Muscle of arm (tissue), 12 donors: ENCODE measurements around the gene B3GALT5. TPM values are rescaled to one million over a fixed set of nuclear protein-coding genes. Genes with fewer than 3 reads are reported as not detected.

Experiments
- DNase-seq: peaks from one replicate; pipeline ENCODE4 v3.0.0-alpha.2; 2013
- polyA plus RNA-seq, 12 donors: library from polyadenylated mRNA; unstranded; fragments of 120-200 nt; gene quantifications; one replicate each; pipeline ENCODE4 v1.2.1, GENCODE V29; 2013; ENCODE audit not compliant: insufficient read length in 12 of 12

Gene B3GALT5
- polyA plus RNA-seq, 12 donors: 0.15 to 2.9 (median 0.33) TPM; not detected in 1

- DNase-seq: no peak
Observed at GRCh38 chr21:39602793-39603192, 9.9 kb upstream of the B3GALT5 start.

DNA sequence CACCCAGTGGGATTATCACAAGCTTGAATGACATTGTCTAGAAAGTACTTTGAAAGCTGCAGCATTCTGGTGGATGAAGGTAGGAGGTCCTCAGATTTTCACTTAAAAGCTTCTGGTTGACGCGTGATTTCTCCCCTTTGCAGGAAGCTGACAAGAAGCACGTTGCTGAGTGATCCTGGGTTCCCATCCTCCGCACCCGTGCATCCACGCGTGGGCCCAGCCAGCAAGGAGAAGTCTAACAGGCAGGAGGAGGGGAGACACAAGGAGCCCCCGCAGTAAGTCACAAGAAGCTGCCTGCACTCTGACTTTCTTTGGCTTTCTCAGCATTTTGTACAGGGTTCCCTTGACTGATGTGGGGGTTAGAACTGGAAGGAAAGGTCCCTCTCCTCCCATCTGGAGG, 7.8 kb upstream of the B3GALT5 start:
- no peak for DNase-seq

- no peak for DNase-seq
Observed at GRCh38 chr21:39610703-39611102, 2.0 kb upstream of the B3GALT5 start.

GRCh38 chr21:39611551-39612190, 1.1 kb upstream of the B3GALT5 start:
- DNase-seq: no peak

- DNase-seq: no peak
Observed at GRCh38 chr21:39613041-39613934, 548 bp downstream of the B3GALT5 start.

- no peak for DNase-seq
Observed at GRCh38 chr21:39616211-39616772, 3.6 kb downstream of the B3GALT5 start.

- no peak for DNase-seq
Observed at GRCh38 chr21:39620856-39621255, 8.1 kb downstream of the B3GALT5 start.

DNA sequence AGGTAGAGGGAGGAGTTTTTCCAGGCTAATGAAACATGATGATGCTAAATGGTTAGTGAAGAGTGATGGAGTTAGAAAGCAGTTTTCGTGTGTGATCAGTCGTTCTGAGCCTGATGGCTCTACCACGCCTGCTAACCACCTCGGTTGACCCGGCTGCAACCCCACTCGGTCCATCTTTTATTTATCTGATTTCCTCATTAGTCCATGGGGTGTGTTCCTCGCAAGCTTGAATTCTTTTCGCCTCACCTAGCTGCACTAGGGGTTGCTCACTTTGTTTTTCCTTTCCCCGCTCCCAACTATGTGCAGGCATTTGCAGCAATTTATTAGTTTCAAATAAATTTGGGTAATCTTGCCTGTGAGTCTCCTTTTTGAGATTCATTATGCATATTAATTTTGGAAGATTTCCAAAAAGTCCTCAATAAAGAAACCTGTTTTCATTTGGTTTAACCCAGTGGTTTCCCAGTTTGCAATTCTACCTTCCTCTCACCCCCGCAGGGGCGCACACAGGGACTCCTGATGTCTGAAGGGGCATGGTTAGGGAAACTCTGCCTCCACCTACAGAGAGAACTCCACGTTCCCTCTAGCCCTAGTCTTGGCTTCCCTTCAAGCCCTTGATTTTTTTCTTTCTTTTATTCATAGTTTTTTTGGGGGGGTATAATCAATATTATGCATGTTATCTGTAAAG, 12.6 kb downstream of the B3GALT5 start:
- DNase-seq: no peak

DNA sequence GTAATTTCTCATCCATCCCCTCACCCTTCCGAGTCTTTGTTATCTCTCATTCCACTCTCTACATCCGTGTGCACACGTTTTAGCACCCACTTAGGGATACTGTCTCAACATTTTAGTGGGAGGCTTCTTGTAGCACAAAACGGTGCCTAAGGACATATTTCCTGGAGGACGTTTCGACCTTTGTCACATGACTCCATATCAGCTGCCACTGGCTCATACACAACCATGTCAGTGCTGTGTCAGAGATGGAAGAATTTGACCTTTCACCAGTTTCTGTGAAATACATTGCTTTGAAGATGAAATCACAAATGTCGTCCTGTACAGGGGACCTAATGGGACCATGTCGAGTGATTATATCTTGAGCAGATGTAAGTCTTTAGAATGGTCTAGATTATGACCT, 15.6 kb downstream of the B3GALT5 start:
- no peak for DNase-seq

- no peak for DNase-seq
Observed at GRCh38 chr21:39630191-39630591, 17.5 kb downstream of the B3GALT5 start.

GRCh38 chr21:39630827-39631226, 18.1 kb downstream of the B3GALT5 start:
- no peak for DNase-seq

DNA sequence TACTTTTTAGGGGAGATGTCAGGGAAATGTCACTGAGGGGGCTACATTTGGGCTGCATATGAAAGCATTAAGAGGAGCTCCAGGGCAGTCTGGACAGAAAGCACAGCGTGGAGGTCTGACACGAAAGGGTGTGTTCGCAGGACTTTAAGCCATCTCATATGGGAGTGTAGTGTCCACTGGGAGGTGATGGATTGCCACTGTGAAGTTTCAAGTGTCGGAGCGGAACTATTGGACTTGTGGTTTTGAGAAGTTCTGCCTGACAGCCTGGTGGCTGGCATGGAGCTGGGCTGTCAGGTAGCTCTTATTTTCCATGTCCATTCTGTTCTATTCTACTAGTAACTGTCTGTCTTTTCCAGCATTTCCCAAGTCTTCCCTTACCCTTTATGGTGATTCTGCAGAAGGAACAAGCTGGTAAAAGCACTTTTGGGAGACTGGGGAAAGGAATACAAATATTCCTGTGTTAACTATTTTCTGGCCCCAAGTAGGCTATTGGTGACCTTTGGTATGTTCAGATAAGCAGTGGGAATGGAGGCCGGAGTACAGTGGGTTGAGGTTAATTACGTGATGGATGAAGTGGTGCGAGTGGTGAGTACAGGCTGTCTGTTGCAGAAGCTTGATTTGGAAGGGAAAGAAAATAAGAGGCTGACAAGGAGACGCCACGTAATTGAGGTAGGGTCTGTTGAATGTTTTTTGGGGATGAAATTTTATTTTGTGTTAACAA, 19.3 kb downstream of the B3GALT5 start:
- no peak for DNase-seq

- DNase-seq: no peak
Observed at GRCh38 chr21:39632796-39633442, 20.2 kb downstream of the B3GALT5 start.

DNA sequence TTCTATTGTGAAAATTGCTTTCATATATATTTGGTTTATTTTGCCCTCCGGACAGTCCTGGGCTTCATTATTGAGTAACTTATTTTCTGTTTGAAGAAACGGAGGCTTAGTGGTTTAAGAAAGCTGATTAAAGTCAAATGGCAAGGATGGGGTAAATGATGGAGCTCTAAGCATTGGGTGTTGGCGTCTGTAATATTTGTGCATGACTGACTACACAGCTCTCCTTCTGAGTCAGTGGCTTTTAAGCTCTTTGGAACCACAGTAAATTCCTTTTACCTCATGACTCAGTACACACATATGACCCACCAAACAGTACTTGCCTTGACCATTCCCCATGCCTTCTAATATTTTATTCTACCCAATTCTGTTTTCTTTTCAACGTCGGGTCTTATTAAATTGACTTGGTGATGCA, 21.0 kb downstream of the B3GALT5 start:
- no peak for DNase-seq

DNA sequence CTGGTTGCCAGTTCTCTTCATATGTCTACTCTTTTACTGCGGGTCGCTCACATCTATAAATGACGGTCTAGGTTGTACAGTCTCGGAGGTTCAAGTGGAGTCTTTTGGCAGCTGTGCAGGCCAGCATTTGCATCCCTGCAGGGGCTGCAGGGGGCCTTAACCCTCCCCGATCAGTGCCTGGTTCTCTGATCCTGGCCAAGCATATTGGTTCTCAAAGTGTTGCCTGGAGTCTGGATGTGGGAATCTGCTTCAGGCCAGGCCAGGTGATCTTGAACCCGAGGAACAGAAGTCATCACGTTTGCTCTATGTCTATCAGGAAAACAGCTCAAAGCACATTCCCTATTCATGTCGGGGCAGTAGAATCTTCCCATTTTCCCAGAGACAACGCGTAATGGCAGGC, 21.8 kb downstream of the B3GALT5 start:
- DNase-seq: no peak

DNA sequence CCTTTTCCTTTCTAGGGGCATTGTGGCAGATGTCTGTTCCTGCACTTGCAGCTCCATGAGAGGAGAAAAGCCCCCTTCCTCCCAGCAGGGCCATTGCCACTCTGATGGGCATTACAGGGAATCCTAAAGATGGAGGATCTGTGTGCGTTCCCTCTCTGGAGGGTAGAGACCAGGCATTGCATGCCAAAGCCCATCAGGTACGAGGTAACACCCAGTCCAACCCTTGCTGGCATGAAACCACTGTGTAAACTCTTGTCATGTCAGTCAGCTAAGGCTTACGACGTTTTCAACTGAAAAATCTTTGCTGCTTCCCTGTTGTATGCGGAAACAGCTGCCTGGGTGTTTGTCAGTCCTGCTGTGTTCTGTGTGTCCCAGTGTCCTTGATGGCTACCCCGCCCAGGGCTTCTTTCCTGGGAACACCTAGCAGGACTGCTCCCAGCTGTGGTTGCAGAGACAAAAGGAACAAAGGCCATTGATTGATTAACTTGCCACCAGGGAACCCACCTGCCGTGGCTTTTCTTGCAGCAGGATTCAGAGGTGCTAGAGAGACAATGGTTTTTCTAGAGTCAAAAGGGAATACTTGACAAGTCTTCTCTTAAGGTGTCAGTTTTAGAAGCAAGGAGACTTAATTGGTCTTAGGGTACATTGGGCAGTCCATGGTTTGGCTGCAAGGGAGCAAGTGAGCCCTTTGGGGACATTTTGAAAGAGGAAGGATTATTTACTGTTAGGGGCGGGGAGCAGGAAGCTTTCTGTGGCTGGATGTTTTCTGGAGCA, 24.6 kb downstream of the B3GALT5 start:
- DNase-seq: no peak

GRCh38 chr21:39637971-39638240, 25.2 kb downstream of the B3GALT5 start:
- DNase-seq: no peak

DNA sequence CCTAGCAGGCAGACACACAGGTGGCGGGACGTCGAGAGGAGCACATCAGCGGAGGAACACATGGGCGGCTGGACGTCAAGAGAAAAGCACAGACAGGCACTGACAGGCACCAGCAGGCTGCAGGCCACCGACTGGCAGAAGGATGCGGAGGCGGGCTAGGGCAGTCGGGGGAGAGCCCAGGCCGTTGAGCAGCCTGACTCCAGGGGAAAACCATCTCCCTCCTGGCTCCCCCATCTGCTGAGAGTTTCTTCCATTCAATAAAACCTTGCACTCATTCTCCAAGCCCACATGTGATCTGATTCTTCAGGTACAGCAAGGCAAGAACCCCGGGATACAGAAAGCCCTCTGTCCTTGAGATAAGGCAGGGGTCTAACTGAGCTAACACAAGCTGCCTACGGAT, 25.5 kb downstream of the B3GALT5 start:
- no peak for DNase-seq

DNA sequence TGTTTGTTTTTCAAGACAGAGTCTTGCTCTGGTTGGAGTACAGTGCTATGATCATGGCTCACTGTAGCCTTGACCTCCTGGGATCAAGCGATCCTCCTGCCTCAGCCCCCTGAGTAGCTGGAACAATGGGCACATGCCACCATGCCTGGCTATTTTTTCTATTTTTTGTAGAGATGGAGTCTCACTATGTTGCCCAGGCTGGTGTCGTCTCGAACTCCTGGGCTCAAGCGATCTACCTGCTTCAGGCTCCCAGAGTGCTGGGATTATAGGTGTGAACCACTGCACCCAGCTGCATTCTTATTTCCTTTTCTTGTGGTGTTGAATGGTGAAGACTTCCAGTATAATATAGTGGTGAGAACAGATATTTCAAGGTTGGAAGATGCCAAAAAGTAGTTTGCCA, 28.0 kb downstream of the B3GALT5 start:
- DNase-seq: no peak

- no peak for DNase-seq
Observed at GRCh38 chr21:39641827-39642450, 29.2 kb downstream of the B3GALT5 start.
